Measurements from ENCODE around the gene ASTE1.
"Not testable (repeated sequence)": the region's sequence is repeated elsewhere in the genome, so short reads cannot be mapped to it uniquely, and the experiment has no call there.

ASTE1 gene

GRCh38 chr3:131008326-131008725 lies 18.3 kb downstream of the ASTE1 start:
- DNase-seq (ENCODE audit: low read depth): no peak

- no peak for DNase-seq (ENCODE audit: low read depth)
Observed at GRCh38 chr3:131007782-131008181, 18.8 kb downstream of the ASTE1 start.

- no peak for DNase-seq (ENCODE audit: low read depth)
Observed at GRCh38 chr3:131007256-131007655, 19.4 kb downstream of the ASTE1 start.

- DNase-seq (ENCODE audit: low read depth): no peak
Observed at GRCh38 chr3:131004603-131005002, 22.0 kb downstream of the ASTE1 start.

GRCh38 chr3:131001071-131001470 lies 25.6 kb downstream of the ASTE1 start:
- no peak for DNase-seq (ENCODE audit: low read depth)

- DNase-seq (ENCODE audit: low read depth): no peak
Observed at GRCh38 chr3:130997289-130997688, 29.3 kb downstream of the ASTE1 start.

GRCh38 chr3:130992344-130992743 lies 34.3 kb downstream of the ASTE1 start:
- DNase-seq (ENCODE audit: low read depth): no peak

GRCh38 chr3:130991126-130991525 lies 35.5 kb downstream of the ASTE1 start:
- DNase-seq (ENCODE audit: low read depth): no peak

- no peak for DNase-seq (ENCODE audit: low read depth)
Observed at GRCh38 chr3:130990282-130990681, 36.3 kb downstream of the ASTE1 start.

- DNase-seq (ENCODE audit: low read depth): no peak
Observed at GRCh38 chr3:130981469-130981868, 45.2 kb downstream of the ASTE1 start.

GRCh38 chr3:130979117-130979516 lies 47.5 kb downstream of the ASTE1 start:
- DNase-seq (ENCODE audit: low read depth): no peak

GRCh38 chr3:130976706-130977105 lies 49.9 kb downstream of the ASTE1 start:
- no peak for DNase-seq (ENCODE audit: low read depth)

- DNase-seq (ENCODE audit: low read depth): no peak
Observed at GRCh38 chr3:130975251-130975650, 51.4 kb downstream of the ASTE1 start.

GRCh38 chr3:130974201-130974600 lies 52.4 kb downstream of the ASTE1 start:
- DNase-seq (ENCODE audit: low read depth): no peak

GRCh38 chr3:130973406-130973805 lies 53.2 kb downstream of the ASTE1 start:
- no peak for DNase-seq (ENCODE audit: low read depth)

GRCh38 chr3:130972592-130972991 lies 54.0 kb downstream of the ASTE1 start:
- DNase-seq (ENCODE audit: low read depth): not testable (repeated sequence)

- no peak for DNase-seq (ENCODE audit: low read depth)
Observed at GRCh38 chr3:130971208-130971607, 55.4 kb downstream of the ASTE1 start.

GRCh38 chr3:130969621-130970020 lies 57.0 kb downstream of the ASTE1 start:
- DNase-seq (ENCODE audit: low read depth): no peak

- no peak for DNase-seq (ENCODE audit: low read depth)
Observed at GRCh38 chr3:130968221-130968620, 58.4 kb downstream of the ASTE1 start.

GRCh38 chr3:130967281-130967680 lies 59.3 kb downstream of the ASTE1 start:
- no peak for DNase-seq (ENCODE audit: low read depth)

- DNase-seq (ENCODE audit: low read depth): no peak
Observed at GRCh38 chr3:130963878-130964277, 62.7 kb downstream of the ASTE1 start.
